H9 (cell line): ENCODE results near the gene PIGM. TPM values are rescaled to one million over a fixed set of nuclear protein-coding genes. Genes with fewer than 3 reads are reported as not detected.

Source experiments
- DNase-seq: peaks from one replicate; pipeline ENCODE4 v3.0.0-alpha.2; 2017
- H2AFZ ChIP-seq: one replicate; pipeline ENCODE4 v1.6.1; 2013; ENCODE audit warnings: mild to moderate bottlenecking, low read length, control low read depth, moderate library complexity
- H2AK5ac ChIP-seq: 2 replicates; pipeline ENCODE4 v1.6.1; 2013; ENCODE audit warnings: low read length, control low read depth, mixed read lengths; ENCODE audit not compliant: insufficient read length
- H2BK120ac ChIP-seq: one replicate; pipeline ENCODE4 v1.6.1; 2013; ENCODE audit warnings: low read depth, mild to moderate bottlenecking, low read length, control low read depth, inconsistent platforms; ENCODE audit not compliant: poor library complexity, severe bottlenecking
- H2BK12ac ChIP-seq: 2 replicates; pipeline ENCODE4 v1.6.1; 2013; ENCODE audit warnings: low read length, control low read depth, mixed read lengths, low read depth; ENCODE audit not compliant: insufficient read length
- H2BK15ac ChIP-seq: 2 replicates; pipeline ENCODE4 v1.6.1; 2013; ENCODE audit warnings: low read depth, low read length, control low read depth
- H2BK20ac ChIP-seq: one replicate; pipeline ENCODE4 v1.6.1; 2013; ENCODE audit warnings: low read depth, mild to moderate bottlenecking, low read length, control low read depth, inconsistent platforms; ENCODE audit not compliant: poor library complexity, severe bottlenecking
- H2BK5ac ChIP-seq: 2 replicates; pipeline ENCODE4 v1.6.1; 2013; ENCODE audit warnings: low read length, control low read depth, mixed read lengths; ENCODE audit not compliant: insufficient read length
- H3K14ac ChIP-seq: 2 replicates; pipeline ENCODE4 v1.6.1; 2013; ENCODE audit warnings: low read length, control low read depth; ENCODE audit not compliant: insufficient read depth
- H3K18ac ChIP-seq: 2 replicates; pipeline ENCODE4 v1.6.1; 2013; ENCODE audit warnings: low read depth, mild to moderate bottlenecking, mixed read lengths, low read length, control low read depth; ENCODE audit not compliant: insufficient read length
- H3K23ac ChIP-seq: 2 replicates; pipeline ENCODE4 v1.6.1; 2013; ENCODE audit warnings: low read length, control low read depth, mixed read lengths, low read depth; ENCODE audit not compliant: insufficient read length
- H3K23me2 ChIP-seq: 2 replicates; pipeline ENCODE4 v1.6.1; 2013; ENCODE audit warnings: low read depth, mild to moderate bottlenecking, mixed read lengths, low read length, control low read depth; ENCODE audit not compliant: insufficient read length, poor library complexity, severe bottlenecking
- H3K27ac ChIP-seq: 2 replicates; pipeline ENCODE4 v1.5.1; 2013; ENCODE audit warnings: low read length, control low read depth, mixed read lengths, low read depth; ENCODE audit not compliant: insufficient read length
- H3K27me3 ChIP-seq: 2 replicates; pipeline ENCODE4 v1.6.1; 2013; ENCODE audit warnings: low read length, control low read depth, inconsistent platforms; ENCODE audit not compliant: insufficient read depth
- H3K4ac ChIP-seq: 2 replicates; pipeline ENCODE4 v1.6.1; 2013; ENCODE audit warnings: low read depth, mild to moderate bottlenecking, control low read depth, inconsistent platforms, low read length, moderate library complexity
- H3K4me1 ChIP-seq: 2 replicates; pipeline ENCODE4 v1.6.1; 2013; ENCODE audit warnings: low read length, control low read depth, inconsistent platforms; ENCODE audit not compliant: insufficient read depth
- H3K4me2 ChIP-seq: 2 replicates; pipeline ENCODE4 v1.6.1; 2013; ENCODE audit warnings: low read length, control low read depth, mixed read lengths; ENCODE audit not compliant: insufficient read length, insufficient read depth
- H3K56ac ChIP-seq: 2 replicates; pipeline ENCODE4 v1.6.1; 2013; ENCODE audit warnings: low read depth, mild to moderate bottlenecking, mixed read lengths, low read length, control low read depth; ENCODE audit not compliant: insufficient read length
- H3K79me1 ChIP-seq: 2 replicates; pipeline ENCODE4 v1.6.1; 2013; ENCODE audit warnings: low read depth, mild to moderate bottlenecking, moderate library complexity, low read length, control low read depth, inconsistent platforms; ENCODE audit not compliant: insufficient read depth, poor library complexity, severe bottlenecking
- H3K79me2 ChIP-seq: 2 replicates; pipeline ENCODE4 v1.6.1; 2013; ENCODE audit warnings: low read length, control low read depth, inconsistent platforms; ENCODE audit not compliant: insufficient read depth
- H3K9ac ChIP-seq: 2 replicates; pipeline ENCODE4 v1.6.1; 2013; ENCODE audit warnings: low read length, control low read depth, mixed read lengths; ENCODE audit not compliant: insufficient read length; ENCODE audit errors: extremely low read depth
- H3K9me3 ChIP-seq: one replicate; pipeline ENCODE4 v1.6.1; 2013; ENCODE audit warnings: low read depth, low read length, inconsistent platforms; ENCODE audit not compliant: control insufficient read depth
- H3T11ph ChIP-seq: one replicate; pipeline ENCODE4 v1.6.1; 2013; ENCODE audit warnings: mild to moderate bottlenecking, low read length, control low read depth, inconsistent platforms
- H4K20me1 ChIP-seq: one replicate; pipeline ENCODE4 v1.6.1; 2013; ENCODE audit not compliant: control insufficient read depth, insufficient read length, insufficient read depth
- H4K5ac ChIP-seq: 2 replicates; pipeline ENCODE4 v1.6.1; 2013; ENCODE audit warnings: low read depth, mild to moderate bottlenecking, mixed read lengths, low read length, control low read depth; ENCODE audit not compliant: insufficient read length
- H4K8ac ChIP-seq: replicated peaks from 2 replicates; pipeline ENCODE4 v1.6.1; 2013; ENCODE audit warnings: low read length, control low read depth, mixed read lengths, low read depth; ENCODE audit not compliant: insufficient read length
- H4K91ac ChIP-seq: 2 replicates; pipeline ENCODE4 v1.6.1; 2013; ENCODE audit warnings: low read depth, mild to moderate bottlenecking, moderate library complexity, mixed read lengths, low read length, control low read depth; ENCODE audit not compliant: insufficient read length
- H3K27ac Mint-ChIP-seq, 3 experiments: 2 replicates in 2 of 3; 3 replicates in 1 of 3; pipeline ENCODE4 v1.8.0; 2020 to 2021; ENCODE audit warnings: mixed read lengths in 3 of 3, mild to moderate bottlenecking in 1 of 3, moderate library complexity in 1 of 3
- H3K27me3 Mint-ChIP-seq: 2 replicates; pipeline ENCODE4 v1.8.0; 2021; ENCODE audit warnings: low read depth, mild to moderate bottlenecking, moderate library complexity, mixed read lengths
- H3K36me3 Mint-ChIP-seq, 3 experiments: 2 replicates in 2 of 3; 3 replicates in 1 of 3; pipeline ENCODE4 v1.8.0; 2020 to 2021; ENCODE audit warnings: low read depth in 3 of 3, mixed read lengths in 3 of 3; ENCODE audit not compliant: insufficient read depth in 1 of 3
- H3K4me1 Mint-ChIP-seq, 2 experiments: 2 replicates each; pipeline ENCODE4 v1.8.0; 2020; ENCODE audit warnings: mixed read lengths in 2 of 2
- H3K4me3 Mint-ChIP-seq, 2 experiments: 2 replicates in 1 of 2; 3 replicates in 1 of 2; pipeline ENCODE4 v1.8.0; 2020 to 2021; ENCODE audit warnings: mild to moderate bottlenecking in 2 of 2, mixed read lengths in 2 of 2, moderate library complexity in 1 of 2
- H3K9me3 Mint-ChIP-seq, 2 experiments: 2 replicates in 1 of 2; 3 replicates in 1 of 2; pipeline ENCODE4 v1.8.0; 2020; ENCODE audit warnings: mild to moderate bottlenecking in 2 of 2, mixed read lengths in 2 of 2, moderate library complexity in 1 of 2
- CTCF ChIP-seq: fragments of 200-600 bp; sonication (generic); conservative IDR thresholded peaks from 3 replicates; pipeline ENCODE4 v1.8.0; 2021; ENCODE audit warnings: antibody characterized with exemption, mild to moderate bottlenecking
- WGBS: extraction: QIAGEN DNeasy Blood & Tissue Kit; methylation state at CpG from one replicate; pipeline ENCODE4 v1.1.7; 2013; ENCODE audit warnings: missing lambda C conversion rate, low lambda C conversion rate, mixed read lengths; ENCODE audit not compliant: insufficient read length; ENCODE audit errors: extremely low coverage; 5-methylcytosine and 5-hydroxymethylcytosine counted together
- total RNA-seq: library from RNA; stranded (reverse); gene quantifications from 2 replicates; pipeline ENCODE4 v1.2.1, GENCODE V29; 2021

Gene PIGM
- total RNA-seq, 1 experiment from 2014 or later: 5.9 TPM

- no peak overlapping the region for H2BK20ac ChIP-seq
- no peak overlapping the region for H3K18ac ChIP-seq
- H3K23ac ChIP-seq: no peak overlapping the region
- no peaks in the 10 kb centered on the region for H3K4me1 ChIP-seq
- H3K27me3 Mint-ChIP-seq: peaks cover 9% of the 10 kb centered on the region
- no peak overlapping the region for H4K8ac ChIP-seq
- no peak overlapping the region for H2BK5ac ChIP-seq
- H2BK120ac ChIP-seq: no peak overlapping the region
- no peak overlapping the region for H2AFZ ChIP-seq
- H3K56ac ChIP-seq: no peak overlapping the region
- no peak overlapping the region for H2BK12ac ChIP-seq
- no peak overlapping the region for H3K27ac ChIP-seq
- no peaks in the 10 kb centered on the region for H3K9me3 Mint-ChIP-seq
- H3K4me2 ChIP-seq: no peak overlapping the region
- no peak overlapping the region for H4K5ac ChIP-seq
- H3K23me2 ChIP-seq: no peaks in the 10 kb centered on the region
- no peak overlapping the region for H3K4me3 Mint-ChIP-seq
- no peaks in the 10 kb centered on the region for H4K20me1 ChIP-seq
- no peak overlapping the region for H2BK15ac ChIP-seq
- DNase-seq: no peak
- no peak overlapping the region for H2AK5ac ChIP-seq
- no CpG with 5 or more reads among the region's 4 CpGs for WGBS
- H3K79me1 ChIP-seq: no peaks in the 10 kb centered on the region
- no peaks in the 10 kb centered on the region for H3K79me2 ChIP-seq
- no peak overlapping the region for H3K27ac Mint-ChIP-seq
- H3K14ac ChIP-seq: no peak overlapping the region
- no peak for TF ChIP-seq CTCF
- H3K9me3 ChIP-seq: no peaks in the 10 kb centered on the region
- H3K4me1 Mint-ChIP-seq: no peaks in the 10 kb centered on the region
- H3K9ac ChIP-seq: no peak overlapping the region
- no peak overlapping the region for H3K4ac ChIP-seq
- H3T11ph ChIP-seq: no peak overlapping the region
- no peaks in the 10 kb centered on the region for H3K36me3 Mint-ChIP-seq
- no peaks in the 10 kb centered on the region for H3K27me3 ChIP-seq
- H4K91ac ChIP-seq: no peak overlapping the region
Measured at GRCh38 chr1:159999204-159999603, 32.6 kb downstream of the PIGM start.
